Measurements from ENCODE around the gene RNF144A.
"Not testable (repeated sequence)": the region's sequence is repeated elsewhere in the genome, so short reads cannot be mapped to it uniquely, and the experiment has no call there.

RNF144A gene

GRCh38 chr2:6930923-6931647 is 13.9 kb downstream of the RNF144A start:
- no peak for DNase-seq

DNA sequence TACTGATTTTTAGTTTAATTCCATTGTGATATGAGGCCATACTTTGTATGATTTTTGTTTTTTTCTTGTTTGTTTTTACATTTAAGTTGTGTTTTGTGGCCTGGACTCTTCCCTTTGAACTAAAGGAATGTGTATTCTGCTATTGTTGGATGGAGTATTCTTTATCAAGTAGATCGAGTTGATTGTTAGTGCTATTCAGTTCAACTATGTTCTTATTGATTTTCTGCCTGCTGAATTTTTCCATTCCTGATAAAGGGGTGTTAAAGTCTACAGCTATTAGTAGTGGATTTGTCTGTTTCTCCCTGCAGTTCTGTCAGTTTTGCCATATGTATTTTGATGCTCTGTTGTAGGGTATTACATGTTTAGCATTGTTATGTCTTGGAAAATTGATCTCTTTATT is 14.5 kb downstream of the RNF144A start:
- no peak for DNase-seq

DNA sequence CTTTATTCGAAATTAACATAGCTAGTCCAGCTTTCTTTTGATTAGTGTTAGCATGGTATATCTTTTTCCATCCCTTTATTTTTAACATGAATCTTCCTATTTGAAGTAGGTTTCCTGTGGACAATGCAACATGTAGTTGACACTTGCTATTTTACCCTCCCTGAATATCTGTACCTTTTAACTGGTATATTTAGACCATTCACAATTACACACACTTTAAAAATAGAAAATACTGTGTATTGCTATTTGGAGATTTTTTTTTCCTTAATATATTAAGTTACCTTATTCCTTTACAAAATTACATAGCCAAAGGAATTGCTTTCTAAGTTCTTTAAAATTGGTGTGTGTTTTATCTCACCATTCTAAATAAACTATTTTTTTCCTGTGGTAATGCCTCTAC is 15.0 kb downstream of the RNF144A start:
- no peak for DNase-seq

GRCh38 chr2:6932828-6933227 is 15.6 kb downstream of the RNF144A start:
- no peak for DNase-seq

DNA sequence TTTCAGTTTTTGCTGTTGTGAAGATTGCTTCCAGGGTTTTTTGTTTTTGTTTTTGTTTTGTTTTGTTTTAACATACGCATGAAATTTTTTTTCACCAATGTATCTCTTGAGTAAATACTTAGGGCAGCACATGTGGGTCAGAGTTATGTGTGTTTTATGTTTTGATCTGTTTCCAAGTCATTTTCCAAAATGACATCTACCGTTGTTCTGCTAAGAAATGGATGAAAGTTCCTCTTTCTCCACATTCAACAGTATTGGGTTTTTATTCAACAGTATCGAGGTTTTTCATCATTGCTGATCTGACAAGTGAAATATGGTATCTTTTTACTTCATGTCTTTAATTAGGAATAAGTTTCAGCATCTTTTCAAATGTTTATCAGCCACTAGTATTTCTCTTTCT is 16.7 kb downstream of the RNF144A start:
- no peak for DNase-seq

GRCh38 chr2:6934345-6934744 is 17.1 kb downstream of the RNF144A start:
- DNase-seq: no peak

- DNase-seq: no peak
Observed at GRCh38 chr2:6934758-6935651, 17.8 kb downstream of the RNF144A start.

DNA sequence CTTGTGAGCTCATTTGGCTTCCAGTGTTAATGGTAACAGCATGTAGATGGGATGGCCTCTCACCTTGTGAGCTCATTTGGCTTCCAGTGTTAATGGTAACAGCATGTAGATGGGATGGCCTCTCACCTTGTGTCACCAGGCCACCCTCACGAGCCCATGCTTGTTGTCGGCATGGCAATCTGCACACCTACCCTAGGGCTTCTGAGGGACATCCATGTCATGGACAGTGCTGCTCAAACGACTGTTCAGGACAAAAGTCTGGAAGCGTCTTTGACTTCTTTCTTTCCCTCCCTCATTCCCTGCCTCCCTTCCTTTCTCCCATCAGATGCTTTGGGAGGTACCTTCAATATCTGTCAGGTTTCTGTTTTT is 18.4 kb downstream of the RNF144A start:
- DNase-seq: not testable (repeated sequence)

- no peak for DNase-seq
Observed at GRCh38 chr2:6937157-6937556, 19.9 kb downstream of the RNF144A start.

DNA sequence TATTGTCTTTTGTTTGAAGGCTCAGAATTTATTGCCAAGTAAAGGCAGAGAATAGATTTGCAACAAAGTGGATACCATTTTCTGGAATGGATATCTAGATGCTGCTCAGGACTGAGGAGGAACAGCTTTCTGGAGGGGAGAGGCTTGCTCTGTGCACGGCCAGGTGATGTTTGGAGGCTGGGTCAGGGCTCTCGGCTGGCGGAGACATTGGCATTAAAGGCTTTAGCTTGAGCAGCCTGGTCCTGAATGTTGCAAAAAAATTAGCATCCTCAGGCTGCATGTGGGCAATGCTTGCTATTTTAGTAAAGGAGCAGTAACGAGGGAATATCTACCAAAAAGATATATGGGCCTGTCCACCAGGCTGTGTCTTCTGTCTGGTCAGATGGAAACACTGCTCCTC is 20.4 kb downstream of the RNF144A start:
- no peak for DNase-seq

DNA sequence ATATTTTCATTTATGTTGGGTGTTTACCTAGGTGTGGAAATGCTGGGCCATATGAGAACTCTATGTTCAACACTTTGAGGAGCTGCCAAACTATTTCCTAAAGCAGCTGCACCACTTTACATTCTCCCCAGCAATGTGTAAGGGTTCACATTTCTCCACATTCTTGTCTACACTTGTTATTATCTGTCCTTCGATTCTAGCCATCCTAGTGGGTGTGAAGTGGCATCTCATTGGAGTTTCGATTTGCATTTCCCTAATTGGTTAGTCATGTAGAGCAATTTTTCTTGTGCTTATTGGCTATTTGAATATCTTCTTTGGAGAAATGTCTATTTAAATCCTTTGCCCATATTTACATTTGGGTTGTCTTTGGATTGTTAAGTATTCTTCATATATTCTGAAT is 21.9 kb downstream of the RNF144A start:
- DNase-seq: no peak

- no peak for DNase-seq
Observed at GRCh38 chr2:6940820-6941219, 23.6 kb downstream of the RNF144A start.

DNA sequence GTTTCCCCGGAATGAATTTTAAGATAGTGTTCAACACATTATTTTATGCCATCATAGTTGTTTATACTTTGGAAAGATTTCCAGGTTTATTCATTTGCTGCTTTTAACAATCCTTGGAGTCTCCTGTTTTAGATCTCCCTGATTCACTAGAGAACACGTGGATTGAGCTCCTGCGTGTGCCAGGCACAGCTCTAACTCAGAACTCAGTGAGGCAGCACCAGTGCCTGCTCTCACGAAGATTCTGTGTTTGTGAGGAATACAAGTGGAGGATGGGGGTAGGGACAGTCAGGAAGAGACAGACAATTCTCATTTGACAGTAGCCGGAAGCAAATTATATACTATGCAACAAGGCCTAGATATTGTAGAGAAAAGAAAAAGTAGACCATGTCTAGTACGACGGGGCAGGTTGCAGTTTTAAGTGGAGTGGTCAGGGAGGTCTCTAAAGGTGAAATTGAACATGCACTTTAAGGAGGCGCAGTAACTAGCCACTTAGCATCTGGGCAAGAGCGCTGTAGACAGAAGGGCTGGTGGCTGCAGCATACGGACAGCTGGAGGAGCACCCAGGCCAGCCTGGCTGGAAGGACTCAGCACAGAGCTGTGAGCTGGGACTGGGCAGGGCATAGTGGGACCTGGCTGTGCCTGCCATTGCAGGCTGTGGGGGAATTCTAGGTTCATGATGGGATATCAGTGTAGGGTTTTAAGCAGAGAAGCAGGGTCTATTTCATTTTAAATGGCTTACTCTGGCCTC is 24.3 kb downstream of the RNF144A start:
- DNase-seq: no peak

GRCh38 chr2:6942848-6943247 is 25.6 kb downstream of the RNF144A start:
- DNase-seq: no peak

DNA sequence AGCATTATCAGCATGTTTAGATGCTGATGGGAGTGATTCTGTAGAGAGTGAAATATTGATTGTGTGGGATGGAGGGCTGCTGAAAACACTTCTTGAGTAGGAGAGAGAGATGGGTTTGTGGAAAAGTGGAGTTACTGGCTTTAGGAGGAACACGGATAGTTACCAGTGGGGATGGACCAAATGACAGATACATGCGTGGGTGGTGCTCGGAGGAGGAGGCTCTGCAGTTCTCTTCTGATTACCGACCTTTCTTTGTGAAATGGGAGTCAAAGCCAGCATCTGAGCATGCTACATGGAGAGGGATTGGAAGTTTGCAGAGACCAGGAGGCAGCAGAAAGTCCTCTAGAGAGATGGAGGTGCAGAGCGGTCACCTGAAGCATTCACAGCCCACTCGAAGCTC is 26.3 kb downstream of the RNF144A start:
- DNase-seq: no peak

- DNase-seq: no peak
Observed at GRCh38 chr2:6943971-6944370, 26.8 kb downstream of the RNF144A start.

DNA sequence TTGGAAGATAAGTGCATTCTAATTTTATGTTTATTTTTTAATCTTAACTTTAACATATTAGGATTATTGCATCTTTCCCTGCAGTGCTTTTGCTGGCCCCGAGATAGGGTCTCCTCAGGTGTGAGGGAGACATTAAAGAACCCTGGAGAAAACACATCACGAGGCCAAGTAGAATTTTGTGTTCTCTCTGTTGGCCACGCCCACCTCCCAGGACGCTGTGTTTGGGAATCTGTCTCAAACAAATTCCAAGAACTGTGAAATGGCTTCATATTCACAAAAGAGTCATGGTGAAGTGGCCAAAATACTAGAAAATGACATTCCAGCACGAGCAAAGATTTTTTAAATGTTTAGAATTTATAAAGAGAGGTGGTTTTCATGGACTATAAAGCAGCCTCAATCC is 27.3 kb downstream of the RNF144A start:
- no peak for DNase-seq

DNA sequence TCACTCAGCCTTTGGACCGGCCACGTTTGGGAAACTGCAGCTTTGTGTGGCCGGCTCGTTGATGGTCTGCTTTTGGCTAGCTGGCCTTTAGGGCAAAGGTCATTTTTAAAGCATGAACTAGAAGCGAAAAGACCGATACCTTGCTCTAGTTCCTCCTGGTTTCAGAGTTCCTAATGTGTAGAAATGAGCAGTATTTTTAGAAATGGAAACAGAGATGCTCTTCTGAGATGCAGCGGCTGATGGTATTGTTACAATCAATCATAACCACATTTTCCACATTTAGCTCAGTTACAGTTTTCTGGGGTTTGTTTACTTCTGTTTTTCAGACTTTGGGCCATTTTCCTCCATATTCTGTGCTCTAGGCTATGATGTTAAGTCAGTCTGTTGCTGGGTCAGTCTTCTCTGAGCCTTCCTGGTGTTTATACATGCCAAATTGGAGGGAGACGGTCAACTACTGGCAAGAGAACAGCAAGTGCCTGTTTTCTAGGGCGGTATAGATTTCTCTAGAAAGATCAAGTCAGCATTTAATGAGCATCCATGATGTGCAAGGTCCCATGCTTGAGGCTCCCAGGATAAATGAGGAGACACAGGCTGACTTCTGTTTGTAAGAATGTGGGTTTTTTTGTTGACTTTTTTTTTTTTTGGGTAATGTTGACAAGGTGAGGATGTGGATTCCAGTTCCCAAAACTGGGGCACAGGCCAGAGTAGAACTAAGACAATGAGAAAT is 28.0 kb downstream of the RNF144A start:
- DNase-seq: no peak

GRCh38 chr2:6945821-6946220 is 28.6 kb downstream of the RNF144A start:
- DNase-seq: no peak

- DNase-seq: no peak
Observed at GRCh38 chr2:6946722-6947121, 29.5 kb downstream of the RNF144A start.

GRCh38 chr2:6947929-6948676 is 30.9 kb downstream of the RNF144A start:
- no peak for DNase-seq

DNA sequence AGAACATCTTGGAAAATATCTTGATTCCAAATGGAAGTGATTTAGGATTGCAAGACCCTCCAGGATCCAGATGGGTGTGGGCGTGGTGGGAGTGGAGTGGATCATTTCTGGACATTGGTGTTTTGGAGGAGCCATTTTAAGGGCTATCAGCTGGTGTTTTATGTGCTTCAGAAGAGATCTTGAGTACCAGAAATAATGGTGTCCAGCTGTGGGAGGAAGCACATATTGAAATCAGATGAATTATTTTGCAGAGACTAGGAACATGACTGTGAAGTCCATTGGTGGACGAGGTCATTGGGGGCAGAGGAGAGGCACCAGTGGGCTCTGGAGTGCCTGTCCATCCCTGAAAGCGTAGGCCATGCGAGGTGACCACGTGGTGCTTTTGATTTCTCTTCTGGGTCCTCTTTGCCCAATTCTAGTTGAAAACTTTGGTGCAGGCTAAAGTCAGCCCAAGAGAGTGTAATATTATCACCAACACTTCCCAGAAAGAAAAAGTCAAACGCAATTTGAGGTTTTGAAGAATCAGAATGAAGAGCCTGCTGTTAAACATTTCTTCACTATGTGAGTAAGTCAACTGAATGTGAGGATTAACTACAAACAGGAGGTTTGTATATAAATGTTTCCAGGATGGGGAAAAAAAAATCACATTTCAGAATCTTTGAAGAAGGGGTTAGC is 31.6 kb downstream of the RNF144A start:
- DNase-seq: no peak

All from SIG-M5 (cell line).